SH-SY5Y (cell line): ENCODE data around the gene PLB1.

Experiments used
- GATA2 ChIP-seq: IDR thresholded peaks from 2 replicates; pipeline ENCODE4 v1.6.1; 2011; ENCODE audit warnings: mild to moderate bottlenecking, low read depth, low read length
- GATA3 ChIP-seq: IDR thresholded peaks from 2 replicates; pipeline ENCODE4 v1.6.1; 2011; ENCODE audit warnings: low read depth, mild to moderate bottlenecking, low read length, moderate library complexity

- TF ChIP-seq GATA3 (no peak), GATA2 (no peak)
Measured at GRCh38 chr2:28633746-28634145, 137.9 kb downstream of the PLB1 start.
